Astrocyte (in vitro differentiated cells and primary cell): ENCODE measurements around the gene ASPSCR1. TPM values are rescaled to one million over a fixed set of nuclear protein-coding genes. Genes with fewer than 3 reads are reported as not detected.
A peak's percentile ranks its signal among the peaks of the same experiment; 100 is the strongest.

Experiments
- DNase-seq: peaks from one replicate; pipeline ENCODE4 v3.0.0-alpha.2; 2010; ENCODE audit warnings: low read depth
- FAIRE-seq: peaks from 2 replicates; lab custom pipeline; 2011; peaks lifted over from hg19 to GRCh38; lab: Jason Lieb, UNC
- H2AFZ ChIP-seq: 2 replicates; pipeline ENCODE4 v1.6.0; 2012; ENCODE audit warnings: low read depth, low read length, inconsistent platforms
- H3K27ac ChIP-seq: 2 replicates; pipeline ENCODE4 v1.5.1; 2011; ENCODE audit warnings: low read depth, low read length, inconsistent platforms
- H3K27me3 ChIP-seq: 2 replicates; pipeline ENCODE4 v1.6.0; 2011; ENCODE audit warnings: low read length, inconsistent platforms; ENCODE audit not compliant: insufficient read depth
- H3K36me3 ChIP-seq: 2 replicates; pipeline ENCODE4 v1.5.1; 2011; ENCODE audit warnings: low read length, inconsistent platforms; ENCODE audit not compliant: insufficient read depth
- H3K4me1 ChIP-seq: 2 replicates; pipeline ENCODE4 v1.5.1; 2011; ENCODE audit warnings: low read length, inconsistent platforms; ENCODE audit not compliant: insufficient read depth
- H3K4me2 ChIP-seq: 2 replicates; pipeline ENCODE4 v1.6.0; 2012; ENCODE audit warnings: low read length, inconsistent platforms
- H3K4me3 ChIP-seq: 2 replicates; pipeline ENCODE4 v1.5.1; 2011; ENCODE audit warnings: low read depth, mild to moderate bottlenecking, low read length, inconsistent platforms; ENCODE audit not compliant: insufficient read depth
- H3K79me2 ChIP-seq: 2 replicates; pipeline ENCODE4 v1.6.0; 2012; ENCODE audit warnings: mild to moderate bottlenecking, low read length, inconsistent platforms; ENCODE audit not compliant: insufficient read depth
- H3K9ac ChIP-seq: 2 replicates; pipeline ENCODE4 v1.6.0; 2012; ENCODE audit warnings: mild to moderate bottlenecking, low read length, inconsistent platforms
- H3K9me3 ChIP-seq: 2 replicates; pipeline ENCODE4 v1.5.1; 2012; ENCODE audit warnings: low read depth, mild to moderate bottlenecking, low read length, inconsistent platforms; ENCODE audit not compliant: insufficient read depth
- H4K20me1 ChIP-seq: 2 replicates; pipeline ENCODE4 v1.6.0; 2012; ENCODE audit warnings: low read length, inconsistent platforms; ENCODE audit not compliant: insufficient read depth
- H3K27ac Mint-ChIP-seq: one replicate; pipeline ENCODE4 v1.8.0; 2021; ENCODE audit warnings: mild to moderate bottlenecking, mixed read lengths; ENCODE audit not compliant: unreplicated experiment
- H3K27me3 Mint-ChIP-seq: one replicate; pipeline ENCODE4 v1.8.0; 2021; ENCODE audit warnings: low read depth, mixed read lengths; ENCODE audit not compliant: unreplicated experiment
- H3K36me3 Mint-ChIP-seq: one replicate; pipeline ENCODE4 v1.8.0; 2021; ENCODE audit warnings: low read depth, mixed read lengths; ENCODE audit not compliant: unreplicated experiment
- H3K4me1 Mint-ChIP-seq: one replicate; pipeline ENCODE4 v1.8.0; 2021; ENCODE audit warnings: low read depth, mixed read lengths; ENCODE audit not compliant: unreplicated experiment
- H3K4me3 Mint-ChIP-seq: one replicate; pipeline ENCODE4 v1.8.0; 2021; ENCODE audit warnings: mild to moderate bottlenecking, moderate library complexity, mixed read lengths; ENCODE audit not compliant: unreplicated experiment
- H3K9me3 Mint-ChIP-seq: one replicate; pipeline ENCODE4 v1.8.0; 2021; ENCODE audit warnings: mild to moderate bottlenecking, mixed read lengths; ENCODE audit not compliant: unreplicated experiment
- EZH2 ChIP-seq: IDR thresholded peaks from 2 replicates; pipeline ENCODE4 v1.6.1; 2012; ENCODE audit warnings: mild to moderate bottlenecking, low read length, inconsistent platforms; ENCODE audit not compliant: insufficient read depth
- total RNA-seq: library from RNA; stranded (reverse); gene quantifications from 2 replicates; pipeline ENCODE4 v1.2.1, GENCODE V29; 2021
- TF ChIP-seq, protein P1 (sequence below): IDR thresholded peaks from 2 replicates; pipeline ENCODE4 v1.5.1; 2011; ENCODE audit warnings: low read depth, mild to moderate bottlenecking, inconsistent platforms, low read length, moderate library complexity; ENCODE audit not compliant: insufficient read depth

The ASPSCR1 gene
- total RNA-seq, 1 donor from 2014 or later, result 25.5 TPM

DNA sequence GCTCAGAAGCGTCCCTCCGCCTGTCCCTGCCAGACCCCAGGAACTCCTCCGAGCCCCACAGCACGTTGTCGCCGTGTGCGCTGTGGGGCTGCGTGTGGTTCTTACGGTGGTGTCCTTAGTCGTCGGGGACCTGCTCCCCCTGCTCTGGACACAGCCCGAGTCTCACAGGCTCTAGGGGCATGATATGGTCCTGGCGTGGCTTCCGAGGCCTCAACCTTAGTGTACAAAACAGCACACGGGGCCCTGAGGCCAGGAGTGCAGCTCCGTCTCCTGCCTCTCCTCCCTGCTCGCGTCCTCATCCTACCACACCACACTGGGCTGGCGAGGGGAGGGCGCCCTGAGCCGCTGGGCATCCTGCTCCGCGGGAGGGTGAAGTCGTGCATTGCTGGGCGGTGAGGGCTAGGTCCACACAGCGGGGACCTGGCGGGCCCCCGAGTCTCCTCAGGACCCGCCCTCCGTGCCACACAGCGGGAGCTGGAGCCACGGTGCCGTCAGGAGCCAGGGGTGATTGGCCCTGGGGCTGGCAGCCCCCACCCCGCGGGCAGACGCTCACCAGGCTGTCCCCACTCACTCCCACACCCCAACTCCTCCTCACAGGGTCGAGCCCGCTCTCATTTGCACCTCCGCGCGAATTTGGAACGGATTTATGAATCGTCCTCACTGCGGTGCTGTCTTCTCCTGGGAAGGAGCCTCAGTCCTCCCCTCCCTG lies 48.7 kb upstream of the ASPSCR1 start:
- peaks cover 25% of the 10 kb centered on the region for H3K4me1 ChIP-seq
- no peak for DNase-seq
- H3K36me3 ChIP-seq, result no peaks in the 10 kb centered on the region
- Mint-ChIP-seq H3K9me3 (no peaks in the 10 kb centered on the region), H3K27ac (peak overlapping the region; percentile 69), H3K36me3 (peaks cover 6% of the 10 kb centered on the region), H3K4me3 (peak overlapping the region; percentile 76), H3K27me3 (no peaks in the 10 kb centered on the region), H3K4me1 (peaks cover 14% of the 10 kb centered on the region)
- peak overlapping the region; percentile 77 for H2AFZ ChIP-seq
- H4K20me1 ChIP-seq, result peaks cover 56% of the 10 kb centered on the region
- H3K79me2 ChIP-seq, result peaks cover 34% of the 10 kb centered on the region
- peak overlapping the region; percentile 60 for H3K4me3 ChIP-seq
- H3K9me3 ChIP-seq, result no peaks in the 10 kb centered on the region
- no peaks in the 10 kb centered on the region for H3K27me3 ChIP-seq
- H3K9ac ChIP-seq, result peak overlapping the region; percentile 88
- TF ChIP-seq EZH2, result peak; percentile 36
- TF ChIP-seq, protein P1, sequence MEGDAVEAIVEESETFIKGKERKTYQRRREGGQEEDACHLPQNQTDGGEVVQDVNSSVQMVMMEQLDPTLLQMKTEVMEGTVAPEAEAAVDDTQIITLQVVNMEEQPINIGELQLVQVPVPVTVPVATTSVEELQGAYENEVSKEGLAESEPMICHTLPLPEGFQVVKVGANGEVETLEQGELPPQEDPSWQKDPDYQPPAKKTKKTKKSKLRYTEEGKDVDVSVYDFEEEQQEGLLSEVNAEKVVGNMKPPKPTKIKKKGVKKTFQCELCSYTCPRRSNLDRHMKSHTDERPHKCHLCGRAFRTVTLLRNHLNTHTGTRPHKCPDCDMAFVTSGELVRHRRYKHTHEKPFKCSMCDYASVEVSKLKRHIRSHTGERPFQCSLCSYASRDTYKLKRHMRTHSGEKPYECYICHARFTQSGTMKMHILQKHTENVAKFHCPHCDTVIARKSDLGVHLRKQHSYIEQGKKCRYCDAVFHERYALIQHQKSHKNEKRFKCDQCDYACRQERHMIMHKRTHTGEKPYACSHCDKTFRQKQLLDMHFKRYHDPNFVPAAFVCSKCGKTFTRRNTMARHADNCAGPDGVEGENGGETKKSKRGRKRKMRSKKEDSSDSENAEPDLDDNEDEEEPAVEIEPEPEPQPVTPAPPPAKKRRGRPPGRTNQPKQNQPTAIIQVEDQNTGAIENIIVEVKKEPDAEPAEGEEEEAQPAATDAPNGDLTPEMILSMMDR, result no peak
- H3K4me2 ChIP-seq, result peak overlapping the region; percentile 83
- no peak for FAIRE-seq
- no peak overlapping the region for H3K27ac ChIP-seq

DNA sequence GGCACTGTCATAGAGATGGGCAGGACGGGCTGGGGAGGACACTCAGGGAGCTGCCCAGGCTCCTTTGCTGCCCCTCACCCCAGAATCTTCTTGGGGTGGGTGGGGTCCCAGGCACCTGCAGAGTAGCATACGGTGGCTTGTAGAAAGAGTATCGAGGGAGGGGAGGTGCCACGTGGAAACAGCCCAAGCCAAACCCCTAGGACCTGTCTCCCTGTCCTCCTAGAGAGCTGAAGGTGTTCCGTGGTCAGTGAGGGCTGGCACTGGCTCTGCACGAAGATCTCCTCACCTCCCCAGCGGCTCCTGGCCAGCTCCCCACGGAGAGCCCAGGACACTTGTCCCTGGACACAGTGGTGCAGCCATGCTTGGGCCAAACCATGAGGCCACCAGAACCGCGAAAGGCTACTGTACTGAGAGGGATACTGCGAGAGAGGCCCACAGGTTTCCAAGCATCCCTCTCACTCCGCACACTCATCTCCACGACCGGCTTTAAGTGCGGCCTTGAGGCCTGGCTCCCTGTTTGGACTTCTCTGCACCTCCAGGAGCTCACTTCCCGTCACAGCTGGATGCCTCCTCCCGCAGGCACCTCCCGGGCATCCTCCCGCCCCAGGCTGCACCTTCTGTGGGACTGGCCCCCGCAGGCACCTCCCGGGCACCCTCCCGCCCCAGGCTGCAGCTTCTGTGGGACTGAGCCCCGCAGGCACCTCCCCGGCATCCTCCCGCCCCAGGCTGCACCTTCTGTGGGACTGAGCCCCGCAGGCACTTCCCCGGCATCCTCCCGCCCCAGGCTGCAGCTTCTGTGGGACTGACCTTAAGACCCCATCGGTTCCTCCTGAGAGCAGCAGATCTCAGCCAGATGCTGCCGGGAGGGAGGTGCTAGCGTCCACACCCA lies 47.9 kb upstream of the ASPSCR1 start:
- Histone ChIP-seq H3K27ac (no peak overlapping the region), H3K9me3 (no peaks in the 10 kb centered on the region), H3K27me3 (no peaks in the 10 kb centered on the region), H4K20me1 (peaks cover 48% of the 10 kb centered on the region), H2AFZ (no peak overlapping the region), H3K4me2 (peak overlapping the region; percentile 83), H3K79me2 (peaks cover 26% of the 10 kb centered on the region), H3K4me1 (peaks cover 17% of the 10 kb centered on the region), H3K4me3 (no peak overlapping the region), H3K36me3 (no peaks in the 10 kb centered on the region), H3K9ac (peak overlapping the region; percentile 88)
- Mint-ChIP-seq H3K27ac (no peak overlapping the region), H3K4me1 (peaks cover 12% of the 10 kb centered on the region), H3K36me3 (peaks cover 6% of the 10 kb centered on the region), H3K9me3 (no peaks in the 10 kb centered on the region), H3K27me3 (no peaks in the 10 kb centered on the region), H3K4me3 (peak overlapping the region; percentile 58)
- no peak for DNase-seq
- no peak for TF ChIP-seq EZH2
- TF ChIP-seq, protein P1, result no peak
- FAIRE-seq, result no peak
